Measurements from ENCODE around the gene KRT20. TPM values are rescaled to one million over a fixed set of nuclear protein-coding genes. Genes with fewer than 3 reads are reported as not detected.

The KRT20 gene
- total RNA-seq, 1 donor from 2014 or later = not detected

- H3K4me3 Mint-ChIP-seq (ENCODE audit: unreplicated experiment) = no peak overlapping the region
- Histone ChIP-seq H3K9ac (ENCODE audit: low read length) (no peak overlapping the region), H3K27me3 (ENCODE audit: insufficient read depth, low read length) (no peaks in the 10 kb centered on the region), H3K79me2 (ENCODE audit: insufficient read depth, low read length) (no peaks in the 10 kb centered on the region), H3K4me3 (ENCODE audit: insufficient read depth, low read depth, low read length) (no peak overlapping the region), H4K20me1 (ENCODE audit: insufficient read depth, low read length) (no peaks in the 10 kb centered on the region), H3K36me3 (ENCODE audit: insufficient read depth, low read length) (no peaks in the 10 kb centered on the region), H3K9me3 (ENCODE audit: insufficient read depth, low read depth, low read length) (no peaks in the 10 kb centered on the region), H3K4me1 (ENCODE audit: insufficient read depth, low read length) (no peaks in the 10 kb centered on the region), H3K4me2 (ENCODE audit: low read length) (no peak overlapping the region), H3K27ac (ENCODE audit: low read depth, low read length) (no peak overlapping the region), H2AFZ (ENCODE audit: low read depth, low read length) (no peak overlapping the region)
- no peaks in the 10 kb centered on the region for H3K36me3 Mint-ChIP-seq (ENCODE audit: low read depth, unreplicated experiment)
- TF ChIP-seq EZH2 (IDR thresholded peaks at IDR 0.05; ENCODE audit: insufficient read depth, low read length) (no peak), CTCF (IDR thresholded peaks at IDR 0.05; ENCODE audit: insufficient read depth, low read depth, low read length) (no peak)
- DNase-seq (ENCODE audit: low read depth) (no peak), FAIRE-seq (no peak)
- no peaks in the 10 kb centered on the region for H3K27me3 Mint-ChIP-seq (ENCODE audit: low read depth, unreplicated experiment)
- H3K9me3 Mint-ChIP-seq (ENCODE audit: unreplicated experiment) = no peaks in the 10 kb centered on the region
- no peak overlapping the region for H3K27ac Mint-ChIP-seq (ENCODE audit: unreplicated experiment)
- no peaks in the 10 kb centered on the region for H3K4me1 Mint-ChIP-seq (ENCODE audit: low read depth, unreplicated experiment)
Observed at GRCh38 chr17:40873255-40873654, 11.8 kb downstream of the KRT20 start.

GRCh38 chr17:40872416-40872815, 12.6 kb downstream of the KRT20 start:
- no peak overlapping the region for H3K9ac ChIP-seq (ENCODE audit: low read length)
- H3K27me3 ChIP-seq (ENCODE audit: insufficient read depth, low read length) = no peaks in the 10 kb centered on the region
- no peak overlapping the region for H3K4me3 Mint-ChIP-seq (ENCODE audit: unreplicated experiment)
- no peaks in the 10 kb centered on the region for H3K36me3 ChIP-seq (ENCODE audit: insufficient read depth, low read length)
- no peaks in the 10 kb centered on the region for H3K27me3 Mint-ChIP-seq (ENCODE audit: low read depth, unreplicated experiment)
- no peaks in the 10 kb centered on the region for H3K9me3 ChIP-seq (ENCODE audit: insufficient read depth, low read depth, low read length)
- no peak overlapping the region for H3K27ac Mint-ChIP-seq (ENCODE audit: unreplicated experiment)
- H4K20me1 ChIP-seq (ENCODE audit: insufficient read depth, low read length) = no peaks in the 10 kb centered on the region
- H3K4me2 ChIP-seq (ENCODE audit: low read length) = no peak overlapping the region
- no peak overlapping the region for H3K4me3 ChIP-seq (ENCODE audit: insufficient read depth, low read depth, low read length)
- FAIRE-seq (no peak), DNase-seq (ENCODE audit: low read depth) (peak; percentile 4)
- no peaks in the 10 kb centered on the region for H3K9me3 Mint-ChIP-seq (ENCODE audit: unreplicated experiment)
- no peaks in the 10 kb centered on the region for H3K4me1 ChIP-seq (ENCODE audit: insufficient read depth, low read length)
- H3K79me2 ChIP-seq (ENCODE audit: insufficient read depth, low read length) = no peaks in the 10 kb centered on the region
- H2AFZ ChIP-seq (ENCODE audit: low read depth, low read length) = no peak overlapping the region
- no peak overlapping the region for H3K27ac ChIP-seq (ENCODE audit: low read depth, low read length)
- H3K4me1 Mint-ChIP-seq (ENCODE audit: low read depth, unreplicated experiment) = no peaks in the 10 kb centered on the region
- TF ChIP-seq EZH2 (IDR thresholded peaks at IDR 0.05; ENCODE audit: insufficient read depth, low read length) = no peak
- TF ChIP-seq CTCF (IDR thresholded peaks at IDR 0.05; ENCODE audit: insufficient read depth, low read depth, low read length) = no peak
- no peaks in the 10 kb centered on the region for H3K36me3 Mint-ChIP-seq (ENCODE audit: low read depth, unreplicated experiment)

- Histone ChIP-seq H3K4me3 (ENCODE audit: insufficient read depth, low read depth, low read length) (no peak overlapping the region), H3K4me1 (ENCODE audit: insufficient read depth, low read length) (no peaks in the 10 kb centered on the region), H3K27ac (ENCODE audit: low read depth, low read length) (no peak overlapping the region), H3K36me3 (ENCODE audit: insufficient read depth, low read length) (no peaks in the 10 kb centered on the region), H3K27me3 (ENCODE audit: insufficient read depth, low read length) (no peaks in the 10 kb centered on the region), H3K9ac (ENCODE audit: low read length) (no peak overlapping the region), H4K20me1 (ENCODE audit: insufficient read depth, low read length) (no peaks in the 10 kb centered on the region), H3K9me3 (ENCODE audit: insufficient read depth, low read depth, low read length) (no peaks in the 10 kb centered on the region), H3K79me2 (ENCODE audit: insufficient read depth, low read length) (no peaks in the 10 kb centered on the region), H3K4me2 (ENCODE audit: low read length) (no peak overlapping the region), H2AFZ (ENCODE audit: low read depth, low read length) (no peak overlapping the region)
- Mint-ChIP-seq H3K4me3 (ENCODE audit: unreplicated experiment) (no peak overlapping the region), H3K9me3 (ENCODE audit: unreplicated experiment) (no peaks in the 10 kb centered on the region), H3K36me3 (ENCODE audit: low read depth, unreplicated experiment) (no peaks in the 10 kb centered on the region), H3K27me3 (ENCODE audit: low read depth, unreplicated experiment) (no peaks in the 10 kb centered on the region), H3K4me1 (ENCODE audit: low read depth, unreplicated experiment) (no peaks in the 10 kb centered on the region), H3K27ac (ENCODE audit: unreplicated experiment) (no peak overlapping the region)
- FAIRE-seq = no peak
- no peak for DNase-seq (ENCODE audit: low read depth)
- no peak for TF ChIP-seq CTCF (IDR thresholded peaks at IDR 0.05; ENCODE audit: insufficient read depth, low read depth, low read length)
- TF ChIP-seq EZH2 (IDR thresholded peaks at IDR 0.05; ENCODE audit: insufficient read depth, low read length) = no peak
Observed at GRCh38 chr17:40871316-40871715, 13.7 kb downstream of the KRT20 start.

All from astrocyte (in vitro differentiated cells and primary cell).